ENCODE data around the gene MRPS15.

DNA sequence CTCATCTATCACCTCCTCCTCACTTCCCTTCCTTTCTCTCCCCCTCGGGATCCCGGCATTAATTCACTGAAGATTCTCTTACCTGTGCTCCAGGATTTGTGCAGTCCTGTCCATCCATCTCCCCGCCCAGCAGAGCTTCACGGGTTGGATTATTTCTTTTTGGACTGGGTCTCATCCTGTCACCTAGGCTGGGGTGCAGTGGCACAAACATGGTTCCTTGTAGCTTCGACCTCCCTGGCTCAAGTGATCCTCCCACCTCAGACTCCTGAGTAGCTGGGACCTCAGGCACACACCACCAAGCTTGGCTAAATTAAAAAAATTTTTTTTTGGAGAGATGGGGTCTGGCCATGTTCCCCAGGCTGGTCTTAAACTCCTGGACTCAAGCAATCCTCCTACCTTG, 30.8 kb upstream of the MRPS15 start:
- TF ChIP-seq, protein P1, sequence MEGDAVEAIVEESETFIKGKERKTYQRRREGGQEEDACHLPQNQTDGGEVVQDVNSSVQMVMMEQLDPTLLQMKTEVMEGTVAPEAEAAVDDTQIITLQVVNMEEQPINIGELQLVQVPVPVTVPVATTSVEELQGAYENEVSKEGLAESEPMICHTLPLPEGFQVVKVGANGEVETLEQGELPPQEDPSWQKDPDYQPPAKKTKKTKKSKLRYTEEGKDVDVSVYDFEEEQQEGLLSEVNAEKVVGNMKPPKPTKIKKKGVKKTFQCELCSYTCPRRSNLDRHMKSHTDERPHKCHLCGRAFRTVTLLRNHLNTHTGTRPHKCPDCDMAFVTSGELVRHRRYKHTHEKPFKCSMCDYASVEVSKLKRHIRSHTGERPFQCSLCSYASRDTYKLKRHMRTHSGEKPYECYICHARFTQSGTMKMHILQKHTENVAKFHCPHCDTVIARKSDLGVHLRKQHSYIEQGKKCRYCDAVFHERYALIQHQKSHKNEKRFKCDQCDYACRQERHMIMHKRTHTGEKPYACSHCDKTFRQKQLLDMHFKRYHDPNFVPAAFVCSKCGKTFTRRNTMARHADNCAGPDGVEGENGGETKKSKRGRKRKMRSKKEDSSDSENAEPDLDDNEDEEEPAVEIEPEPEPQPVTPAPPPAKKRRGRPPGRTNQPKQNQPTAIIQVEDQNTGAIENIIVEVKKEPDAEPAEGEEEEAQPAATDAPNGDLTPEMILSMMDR (IDR thresholded peaks at IDR 0.05): no peak
- TF ChIP-seq POLR2A (IDR thresholded peaks at IDR 0.05): no peak
- no peak for TF ChIP-seq EP300 (IDR thresholded peaks at IDR 0.05)
